SK-N-MC (cell line): ENCODE results near the gene USP9X.

ENCODE experiments used
- EZH2 ChIP-seq: fragments of 200-600 bp; sonication (generic); IDR thresholded peaks from one replicate; pipeline ENCODE4 v1.6.1; 2017; ENCODE audit warnings: antibody characterized with exemption
- POLR2AphosphoS5 ChIP-seq: IDR thresholded peaks from 2 replicates; pipeline ENCODE4 v1.6.1; 2012; ENCODE audit warnings: mild to moderate bottlenecking, low read depth, low read length, borderline replicate concordance

- TF ChIP-seq EZH2 = no peak
- no peak for TF ChIP-seq POLR2AphosphoS5
These were observed 46.5 kb downstream of the USP9X start for GRCh38 chrX:41131766-41132165.
